GM10266 (cell line): ENCODE data around the gene NSD1.

Experiments
- DNase-seq: peaks from one replicate; pipeline ENCODE4 v3.0.0; 2012; ENCODE audit errors: extremely low spot score
- CTCF ChIP-seq: IDR thresholded peaks from 2 replicates; pipeline ENCODE4 v1.5.1; 2012; ENCODE audit warnings: mild to moderate bottlenecking, low read depth; ENCODE audit not compliant: control insufficient read depth, insufficient read depth; ENCODE audit errors: missing control alignments

Gene NSD1

GRCh38 chr5:177099422-177100093 is 34.0 kb upstream of the NSD1 start:
- no peak for DNase-seq
- no peak for TF ChIP-seq CTCF

- TF ChIP-seq CTCF: no peak
- no peak for DNase-seq
Observed at GRCh38 chr5:177100714-177101121, 32.9 kb upstream of the NSD1 start.

- no peak for DNase-seq
- TF ChIP-seq CTCF: no peak
Observed at GRCh38 chr5:177103523-177104253, 29.9 kb upstream of the NSD1 start.

GRCh38 chr5:177105691-177106476 is 27.7 kb upstream of the NSD1 start:
- DNase-seq: no peak
- no peak for TF ChIP-seq CTCF

GRCh38 chr5:177107159-177107558 is 26.4 kb upstream of the NSD1 start:
- no peak for TF ChIP-seq CTCF
- DNase-seq: no peak

GRCh38 chr5:177109810-177110209 is 23.8 kb upstream of the NSD1 start:
- no peak for TF ChIP-seq CTCF
- no peak for DNase-seq
